GM23338 (cell line): ENCODE measurements around the gene FHAD1. TPM values are rescaled to one million over a fixed set of nuclear protein-coding genes. Genes with fewer than 3 reads are reported as not detected.

ENCODE experiments used
- ATAC-seq: fragments of 200-7000 bp; cut with Tn5 transposase; 3 replicates; pipeline ENCODE4 v1.9.1; 2020
- DNase-seq: peaks from one replicate; pipeline ENCODE4 v3.0.0-alpha.2; 2015; ENCODE audit warnings: low spot score
- H2AFZ ChIP-seq: fragments of 200-600 bp; sonication (generic); 2 replicates; pipeline ENCODE4 v1.8.0; 2016; ENCODE audit warnings: antibody characterized with exemption, mild to moderate bottlenecking, moderate library complexity
- H3F3A ChIP-seq: fragments of 200-600 bp; sonication (generic); replicated peaks from 2 replicates; pipeline ENCODE4 v1.8.0; 2017; ENCODE audit warnings: antibody characterized with exemption, mixed run types, low read depth
- H3K27ac ChIP-seq: fragments of 200-600 bp; sonication (generic); 2 replicates; pipeline ENCODE4 v1.6.1; 2016; ENCODE audit warnings: low read depth
- H3K27me3 ChIP-seq: fragments of 200-600 bp; sonication (generic); 2 replicates; pipeline ENCODE4 v1.8.0; 2016; ENCODE audit warnings: mild to moderate bottlenecking, mixed run types, moderate library complexity; ENCODE audit not compliant: insufficient read depth
- H3K36me3 ChIP-seq: fragments of 200-600 bp; sonication (generic); 2 replicates; pipeline ENCODE4 v1.8.0; 2016; ENCODE audit warnings: mild to moderate bottlenecking; ENCODE audit not compliant: insufficient read depth
- H3K4me1 ChIP-seq: fragments of 200-600 bp; sonication (generic); 2 replicates; pipeline ENCODE4 v1.8.0; 2016; ENCODE audit warnings: mild to moderate bottlenecking, moderate library complexity; ENCODE audit not compliant: insufficient read depth
- H3K4me2 ChIP-seq: fragments of 200-600 bp; sonication (generic); 2 replicates; pipeline ENCODE4 v1.7.1; 2017; ENCODE audit warnings: mixed run types
- H3K4me3 ChIP-seq: fragments of 200-600 bp; sonication (generic); 2 replicates; pipeline ENCODE4 v1.6.1; 2016; ENCODE audit warnings: mixed run types
- H3K79me2 ChIP-seq: fragments of 200-600 bp; sonication (generic); replicated peaks from 2 replicates; pipeline ENCODE4 v1.8.0; 2017; ENCODE audit warnings: mild to moderate bottlenecking; ENCODE audit not compliant: insufficient read depth
- H3K9me2 ChIP-seq: fragments of 200-600 bp; sonication (generic); 2 replicates; pipeline ENCODE4 v1.8.0; 2017; ENCODE audit not compliant: insufficient read depth
- H4K20me1 ChIP-seq: fragments of 200-600 bp; sonication (generic); replicated peaks from 2 replicates; pipeline ENCODE4 v1.8.0; 2017; ENCODE audit warnings: mild to moderate bottlenecking; ENCODE audit not compliant: insufficient read depth
- H3K27ac Mint-ChIP-seq: 2 replicates; pipeline ENCODE4 v1.8.0; 2020; ENCODE audit warnings: inconsistent platforms, mild to moderate bottlenecking, moderate library complexity, mixed read lengths
- H3K27me3 Mint-ChIP-seq: 3 replicates; pipeline ENCODE4 v1.8.0; 2022; ENCODE audit warnings: low read depth, mild to moderate bottlenecking, moderate library complexity, mixed read lengths, inconsistent platforms; ENCODE audit not compliant: insufficient read depth, poor library complexity
- H3K36me3 Mint-ChIP-seq: 3 replicates; pipeline ENCODE4 v1.8.0; 2021; ENCODE audit warnings: low read depth, mild to moderate bottlenecking, inconsistent platforms, moderate library complexity, mixed read lengths
- H3K4me1 Mint-ChIP-seq: 3 replicates; pipeline ENCODE4 v1.8.0; 2020; ENCODE audit warnings: mild to moderate bottlenecking, inconsistent platforms, mixed read lengths
- H3K4me3 Mint-ChIP-seq: 3 replicates; pipeline ENCODE4 v1.8.0; 2021; ENCODE audit warnings: moderate library complexity, mild to moderate bottlenecking, inconsistent platforms, mixed read lengths
- H3K9me3 Mint-ChIP-seq: 3 replicates; pipeline ENCODE4 v1.8.0; 2020; ENCODE audit warnings: moderate library complexity, mild to moderate bottlenecking, inconsistent platforms, mixed read lengths
- CTCF ChIP-seq, 2 experiments: fragments of 200-600 bp in 1 of 2; sonication (generic) in 1 of 2; conservative IDR thresholded peaks; 2 replicates each; pipeline versions ENCODE4 v1.5.1 to v1.6.1; 2016 to 2017; ENCODE audit warnings: antibody characterized with exemption in 2 of 2, low read depth in 2 of 2, mild to moderate bottlenecking in 2 of 2, moderate library complexity in 1 of 2
- STAT1 ChIP-seq: IDR thresholded peaks from one replicate; pipeline ENCODE4 v1.6.1; 2016; ENCODE audit warnings: antibody characterized with exemption; ENCODE audit not compliant: unreplicated experiment
- ZNF331 ChIP-seq: fragments of 250-450 bp; sonication (Bioruptor Pico); IDR thresholded peaks from 2 replicates; pipeline ENCODE4 v1.5.0; 2020; ENCODE audit warnings: low read depth, mild to moderate bottlenecking, moderate library complexity
- ZNF462 ChIP-seq: fragments of 250-450 bp; sonication (Bioruptor Pico); IDR thresholded peaks from 2 replicates; pipeline ENCODE4 v1.5.0; 2020; ENCODE audit warnings: mild to moderate bottlenecking, moderate library complexity
- polyA plus RNA-seq: library from polyadenylated mRNA; unstranded; fragments of >200 nt; fragmentation: Nextera tagmentation; extraction: Ambion mirVana; gene quantifications from 2 replicates; pipeline ENCODE4 v1.2.1, GENCODE V29; 2016
- total RNA-seq: library from RNA; depleted of rRNA; stranded (reverse); fragments of >200 nt; shearing (Covaris generic); gene quantifications from 2 replicates; pipeline ENCODE4 v1.2.3, GENCODE V29; 2014

FHAD1 gene
- total and polyA plus RNA-seq, 2 experiments from 2014 or later = 1.8 to 3.3 TPM

- TF ChIP-seq STAT1 (no peak), CTCF (conservative IDR thresholded peaks at IDR 0.05; ENCODE audit: low read depth in 2 of 2) (peak; percentile 47 to 63), ZNF331 (no peak), ZNF462 (no peak)
- no peaks in the 10 kb centered on the region for H4K20me1 ChIP-seq
- H3K79me2 ChIP-seq = no peaks in the 10 kb centered on the region
- no peak overlapping the region for H3K27ac Mint-ChIP-seq
- peaks cover 10% of the 10 kb centered on the region; the same call in 1 of the 2 replicates for H3F3A ChIP-seq
- no peaks in the 10 kb centered on the region for H3K36me3 ChIP-seq
- H3K36me3 Mint-ChIP-seq = 0 out of 3 replicates have a peak, but pooled peaks cover 2% of the 10 kb centered on the region
- H3K4me3 ChIP-seq = no peak overlapping the region
- H3K4me1 Mint-ChIP-seq = peaks cover 32% of the 10 kb centered on the region
- DNase-seq (no peak), ATAC-seq (peak; percentile 40)
- no peak overlapping the region for H3K27ac ChIP-seq
- H3K9me2 ChIP-seq = no peaks in the 10 kb centered on the region
- H3K4me3 Mint-ChIP-seq = no peak overlapping the region
- no peak overlapping the region for H2AFZ ChIP-seq
- H3K9me3 Mint-ChIP-seq = peaks cover 3% of the 10 kb centered on the region; the same call in 1 of the 3 replicates
- H3K4me2 ChIP-seq = no peak overlapping the region
- H3K27me3 ChIP-seq = peaks cover 37% of the 10 kb centered on the region
- H3K27me3 Mint-ChIP-seq = peaks cover 31% of the 10 kb centered on the region
- peaks cover 18% of the 10 kb centered on the region for H3K4me1 ChIP-seq
These were observed 143.6 kb downstream of the FHAD1 start for GRCh38 chr1:15390667-15391066.
